Mucosa of descending colon (tissue), 3 donors: ENCODE results near the gene ERBB3. TPM values are rescaled to one million over a fixed set of nuclear protein-coding genes. Genes with fewer than 3 reads are reported as not detected.
"Not testable (repeated sequence)": the region's sequence is repeated elsewhere in the genome, so short reads cannot be mapped to it uniquely, and the experiment has no call there.

ENCODE experiments used
- ATAC-seq: fragments of 200-7000 bp; cut with Tn5 transposase; one replicate; pipeline ENCODE4 v1.9.1; 2020; ENCODE audit warnings: mild to moderate bottlenecking, moderate library complexity
- DNase-seq, 3 donors: peaks; one replicate each; pipeline ENCODE4 v3.0.0-alpha.2; 2020
- H3K36me3 ChIP-seq: fragments of 200-600 bp; one replicate; pipeline ENCODE4 v1.8.0; 2021; ENCODE audit warnings: low read depth, mild to moderate bottlenecking
- H3K4me1 ChIP-seq: fragments of 200-600 bp; one replicate; pipeline ENCODE4 v1.8.0; 2021; ENCODE audit warnings: low read depth, mild to moderate bottlenecking
- H3K4me3 ChIP-seq: fragments of 200-600 bp; one replicate; pipeline ENCODE4 v1.8.0; 2021; ENCODE audit warnings: mild to moderate bottlenecking
- H3K9me3 ChIP-seq: fragments of 200-600 bp; one replicate; pipeline ENCODE4 v1.8.0; 2021; ENCODE audit warnings: mild to moderate bottlenecking
- CTCF ChIP-seq: fragments of 200-600 bp; IDR thresholded peaks from one replicate; pipeline ENCODE4 v1.8.0; 2022; ENCODE audit warnings: antibody characterized with exemption, mild to moderate bottlenecking
- intact Hi-C, 2 donors: fragments of 100-400 bp; cut with DNase I in 1 of 2; cut with micrococcal nuclease in 1 of 2; formaldehyde crosslinking; loops; one replicate each; pipeline versions ENCODE4 v1.11.0 to v1.11.1; 2022; cut with DNase I, micrococcal nuclease
- total RNA-seq, 3 donors: library from RNA; stranded (reverse); fragmentation: NEBNext Ultra II Directional in 2 of 3; extraction: Animal tissue kit (Norgen Biotek cat#: 25700) in 2 of 3; gene quantifications; one replicate each; pipeline versions ENCODE4 v1.2.1 to v1.2.4, GENCODE V29; 2021 to 2023
- donor health status: DM: no; HTN: no; CAD: no; lungs with moderate emphysema.
- donor health status: DM: no; HTN: no; CAD: no.
- donor health status: DM: no; HTN: yes; CAD: no.

The ERBB3 gene
- total RNA-seq, 3 donors from 2014 or later, result 136 to 423 (median 212) TPM

- ATAC-seq (no peak), DNase-seq (no peak)
- no peaks in the 10 kb centered on the region for H3K36me3 ChIP-seq
- no peak for TF ChIP-seq CTCF
- peaks cover 20% of the 10 kb centered on the region for H3K4me1 ChIP-seq
- intact Hi-C loops, result no loop called here
- no peaks in the 10 kb centered on the region for H3K9me3 ChIP-seq
- H3K4me3 ChIP-seq, result no peak overlapping the region
Observed at GRCh38 chr12:56040151-56040550, 39.8 kb upstream of the ERBB3 start.

GRCh38 chr12:56040963-56041551 lies 38.9 kb upstream of the ERBB3 start:
- Histone ChIP-seq H3K4me1 (peaks cover 20% of the 10 kb centered on the region), H3K9me3 (no peaks in the 10 kb centered on the region), H3K36me3 (no peaks in the 10 kb centered on the region), H3K4me3 (no peak overlapping the region)
- intact Hi-C loops, result no loop called here
- ATAC-seq, result no peak
- no peak for TF ChIP-seq CTCF
- DNase-seq, result peak in 1 of 3 donors; percentile 38

- Histone ChIP-seq H3K4me1 (peaks cover 20% of the 10 kb centered on the region), H3K36me3 (no peaks in the 10 kb centered on the region), H3K4me3 (peak within 1 kb of the TSS; percentile 70), H3K9me3 (no peaks in the 10 kb centered on the region)
- peak; percentile 17 for TF ChIP-seq CTCF
- ATAC-seq (peak; percentile 94), DNase-seq (peak; percentile 94 to 97 (median 95))
- intact Hi-C loops, result no loop called here
Observed at GRCh38 chr12:56041552-56042429, 38.2 kb upstream of the ERBB3 start, which contains the start of gene RPS26. Gene RPS26 (plus strand): TSS chr12:56041918. CDS start chr12:56042167, 249 bp downstream.

- peaks cover 20% of the 10 kb centered on the region for H3K4me1 ChIP-seq
- H3K36me3 ChIP-seq, intact Hi-C loops, H3K9me3 ChIP-seq, ATAC-seq: not testable (repeated sequence)
- peak overlapping the region; percentile 70 for H3K4me3 ChIP-seq
- DNase-seq, result peak in 1 of 3 donors; percentile 23
Observed at GRCh38 chr12:56042430-56042813, 37.5 kb upstream of the ERBB3 start.

- no peaks in the 10 kb centered on the region for H3K36me3 ChIP-seq
- H3K9me3 ChIP-seq, result no peaks in the 10 kb centered on the region
- intact Hi-C loops, result no loop called here
- H3K4me1 ChIP-seq, result peaks cover 20% of the 10 kb centered on the region
- ATAC-seq (peak; percentile 55), DNase-seq (peak in 1 of 3 donors; percentile 52)
- H3K4me3 ChIP-seq, result peak overlapping the region; percentile 70
- no peak for TF ChIP-seq CTCF
Observed at GRCh38 chr12:56042843-56043242, 37.1 kb upstream of the ERBB3 start.
